GM18520 (cell line): ENCODE measurements around the gene ZNF407.
A peak's percentile ranks its signal among the peaks of the same experiment; 100 is the strongest.

Experiments used
- ATAC-seq: cut with Tn5 transposase; IDR thresholded peaks from one replicate; pipeline ENCODE4 v1.9.1; 2021; ENCODE audit not compliant: unreplicated experiment

ZNF407 gene

DNA sequence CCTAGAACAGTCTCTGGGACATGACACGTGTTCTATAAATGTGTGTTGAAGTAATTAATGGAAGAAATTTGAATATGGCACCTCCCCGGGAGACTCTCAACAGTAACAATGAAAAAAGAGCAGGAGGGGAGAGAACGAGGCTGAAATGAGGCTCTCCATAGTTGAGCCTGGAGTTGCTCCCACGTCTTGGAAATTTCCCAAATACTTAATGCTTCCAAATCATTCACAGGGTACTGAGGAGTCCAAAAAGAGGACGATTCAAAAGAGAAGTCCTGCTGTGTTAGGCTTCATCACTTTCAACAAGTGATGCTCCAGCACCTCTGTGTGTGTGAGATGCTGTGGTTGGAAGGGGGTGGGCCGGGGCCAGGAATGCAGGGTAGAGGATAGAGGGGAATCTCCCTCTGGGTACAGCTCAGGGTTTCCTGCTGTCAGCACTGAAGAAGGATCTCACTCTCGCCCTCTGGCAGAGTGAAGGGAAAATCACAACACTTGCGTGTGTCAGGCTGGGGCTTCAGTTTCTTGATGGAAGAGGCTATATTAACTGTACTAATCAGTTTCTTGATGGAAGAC is 18.1 kb upstream of the ZNF407 start:
- no peak for ATAC-seq

GRCh38 chr18:74582642-74583041 is 15.0 kb upstream of the ZNF407 start:
- no peak for ATAC-seq

GRCh38 chr18:74587441-74587840 is 10.2 kb upstream of the ZNF407 start:
- ATAC-seq, result no peak

- no peak for ATAC-seq
These were observed 8.6 kb upstream of the ZNF407 start for GRCh38 chr18:74589021-74589420.

- ATAC-seq, result no peak
These were observed 7.9 kb upstream of the ZNF407 start for GRCh38 chr18:74589811-74590210.

- no peak for ATAC-seq
These were observed 7.0 kb upstream of the ZNF407 start for GRCh38 chr18:74590671-74591070.

DNA sequence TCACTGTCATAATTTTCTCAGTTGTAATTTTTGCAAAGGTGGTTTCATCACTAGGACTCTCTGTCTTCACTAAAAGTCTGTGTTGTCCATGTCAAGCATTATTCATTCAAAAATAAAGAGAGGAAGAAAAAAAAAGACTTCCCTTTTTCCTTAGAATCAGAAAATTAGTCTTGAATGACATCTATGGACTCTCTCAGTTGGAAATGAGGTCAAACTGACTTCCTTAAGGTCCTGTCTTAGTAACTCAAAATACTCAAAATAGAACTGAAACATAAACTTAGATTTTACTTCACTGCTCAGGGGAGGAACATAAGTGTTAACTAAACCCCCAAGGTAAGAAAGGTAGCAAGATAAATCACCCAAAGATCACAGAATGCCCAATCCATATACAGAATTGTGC is 2.2 kb upstream of the ZNF407 start:
- no peak for ATAC-seq

DNA sequence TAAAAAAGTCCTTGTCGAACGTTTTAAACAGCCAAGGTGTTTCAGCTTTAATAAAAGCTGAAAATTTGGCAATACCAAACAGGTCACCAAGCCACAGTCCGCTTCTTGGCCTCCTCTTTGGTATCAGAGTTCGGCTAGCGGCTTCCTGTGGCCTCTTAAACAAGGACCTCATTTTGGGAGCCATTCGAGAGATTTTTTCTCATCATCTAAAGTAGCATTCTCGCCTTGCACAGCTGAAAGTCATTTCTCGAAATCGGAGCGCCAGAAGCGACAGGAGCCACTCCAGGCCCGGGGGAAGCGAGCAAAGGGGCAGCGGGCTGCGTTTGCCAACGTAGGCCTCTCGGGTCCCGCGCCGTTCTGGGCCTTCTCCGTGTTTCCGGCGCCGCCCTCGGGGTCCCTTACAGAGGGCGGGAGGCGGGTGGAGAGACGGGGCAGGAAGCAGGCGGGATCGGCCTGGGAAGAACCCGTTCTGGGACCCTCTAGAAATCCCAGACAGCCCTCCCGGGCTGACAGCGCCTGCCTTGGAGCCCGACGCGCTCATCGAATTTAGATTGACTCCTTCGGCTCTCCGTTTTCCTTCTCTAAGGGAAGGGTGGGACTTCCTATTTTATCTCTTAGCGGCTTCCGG is 522 bp upstream of the ZNF407 start:
- ATAC-seq, result peak; percentile 17

- ATAC-seq, result peak; percentile 50
These were observed 806 bp downstream of the ZNF407 start for GRCh38 chr18:74598350-74599001.

- no peak for ATAC-seq
These were observed 6.7 kb downstream of the ZNF407 start for GRCh38 chr18:74604361-74604760.

- ATAC-seq, result no peak
These were observed 7.1 kb downstream of the ZNF407 start for GRCh38 chr18:74604774-74605173.

DNA sequence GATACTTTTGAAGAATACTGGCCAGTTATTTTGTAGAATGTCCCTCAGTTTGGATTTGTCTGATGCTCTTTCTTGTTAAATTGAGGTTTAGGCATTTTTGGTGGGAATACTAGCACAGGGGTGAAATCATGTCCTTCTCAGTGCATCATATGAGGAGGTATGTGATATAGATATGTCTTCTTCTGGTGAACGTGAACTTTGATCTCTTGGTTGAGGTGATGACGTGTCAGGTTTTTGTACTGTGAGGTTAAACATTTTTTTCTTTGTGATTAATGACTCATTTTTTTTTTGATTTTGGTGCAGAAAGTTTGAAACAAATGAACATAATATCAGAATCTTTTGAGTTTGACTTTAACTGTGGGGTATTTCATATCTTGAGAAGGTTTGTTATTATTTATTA is 11.0 kb downstream of the ZNF407 start:
- ATAC-seq, result no peak

- ATAC-seq, result no peak
These were observed 11.9 kb downstream of the ZNF407 start for GRCh38 chr18:74609535-74609934.

DNA sequence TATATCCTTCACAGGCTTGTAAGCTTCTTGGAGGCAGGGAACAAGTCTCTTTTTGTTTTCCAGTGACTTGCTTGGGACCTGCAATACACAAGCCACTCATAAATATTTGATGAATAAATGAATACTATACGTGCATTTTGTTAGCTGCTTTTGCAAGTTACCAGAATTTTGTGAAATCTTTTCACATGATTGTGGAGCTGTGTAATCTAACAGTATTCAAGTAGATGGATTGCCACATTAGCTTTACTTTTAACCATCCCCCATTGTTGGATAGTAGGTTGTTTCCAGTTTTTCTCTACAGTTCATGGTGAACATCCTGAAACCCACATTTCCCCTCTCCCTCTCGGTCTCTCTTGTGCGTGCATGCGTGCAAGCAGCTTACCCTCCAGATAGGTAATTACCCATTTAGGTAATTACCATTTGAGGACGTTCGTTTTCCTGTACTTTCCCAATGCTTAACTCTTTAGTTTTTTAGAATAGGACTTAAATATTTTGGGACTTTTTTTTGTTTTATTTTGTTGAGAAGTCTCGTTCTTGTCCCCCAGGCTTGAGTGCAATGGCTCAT is 12.5 kb downstream of the ZNF407 start:
- no peak for ATAC-seq

DNA sequence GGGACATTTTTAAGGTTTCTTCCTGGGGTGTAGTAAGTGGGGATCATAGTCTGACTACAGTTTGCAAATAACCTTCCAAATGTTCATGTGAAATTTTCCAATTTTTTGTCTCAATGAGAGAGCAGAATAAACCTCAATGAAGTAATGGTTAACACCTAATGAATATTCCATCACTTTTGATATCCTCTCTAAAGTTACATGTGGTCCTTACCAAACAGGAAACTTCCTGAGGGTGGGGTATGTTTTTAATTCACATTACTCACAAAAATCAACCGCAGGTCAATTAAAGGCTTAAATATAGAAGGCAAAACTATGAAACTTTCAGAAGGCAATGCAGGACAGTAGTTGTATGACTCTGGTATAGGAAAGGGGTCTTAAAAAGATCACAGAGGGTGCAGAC is 13.2 kb downstream of the ZNF407 start:
- no peak for ATAC-seq

DNA sequence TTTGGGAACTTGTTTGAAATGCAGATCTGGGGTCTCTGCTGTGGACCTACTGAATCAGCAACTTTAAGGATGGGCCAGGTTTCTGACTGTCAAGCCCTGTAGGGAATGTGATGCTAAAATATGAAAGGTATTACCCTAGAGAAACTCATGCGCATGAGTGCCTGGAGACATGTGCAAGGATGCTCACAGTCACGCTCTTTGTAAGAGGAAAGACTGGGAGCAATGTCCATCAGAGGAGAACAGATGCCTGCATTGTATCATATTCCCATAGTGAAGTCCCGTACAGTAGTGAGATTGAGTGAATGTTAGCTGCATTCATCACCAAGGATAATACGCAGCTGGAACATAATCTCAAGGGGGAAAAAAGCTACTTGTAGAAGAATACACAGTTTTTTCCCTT is 14.1 kb downstream of the ZNF407 start:
- no peak for ATAC-seq

- ATAC-seq, result no peak
These were observed 15.7 kb downstream of the ZNF407 start for GRCh38 chr18:74613381-74613780.

DNA sequence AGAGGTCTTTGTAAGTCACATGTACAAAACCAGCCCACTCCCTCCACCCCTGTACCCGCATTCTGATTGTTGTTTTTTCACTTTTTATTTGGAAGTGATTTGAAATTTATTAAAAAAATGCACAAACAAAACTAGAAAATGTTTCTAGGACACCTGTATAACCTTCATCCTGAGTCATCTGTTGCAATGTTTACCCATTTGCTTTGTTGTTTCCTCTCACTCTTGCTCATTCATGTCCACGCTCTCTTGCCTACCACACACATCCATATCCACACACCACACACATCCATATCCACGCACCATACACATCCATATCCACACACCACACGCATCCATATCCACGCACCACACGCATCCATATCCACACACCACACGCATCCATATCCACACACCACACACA is 18.8 kb downstream of the ZNF407 start:
- ATAC-seq, result no peak

GRCh38 chr18:74617486-74617885 is 19.8 kb downstream of the ZNF407 start:
- no peak for ATAC-seq

DNA sequence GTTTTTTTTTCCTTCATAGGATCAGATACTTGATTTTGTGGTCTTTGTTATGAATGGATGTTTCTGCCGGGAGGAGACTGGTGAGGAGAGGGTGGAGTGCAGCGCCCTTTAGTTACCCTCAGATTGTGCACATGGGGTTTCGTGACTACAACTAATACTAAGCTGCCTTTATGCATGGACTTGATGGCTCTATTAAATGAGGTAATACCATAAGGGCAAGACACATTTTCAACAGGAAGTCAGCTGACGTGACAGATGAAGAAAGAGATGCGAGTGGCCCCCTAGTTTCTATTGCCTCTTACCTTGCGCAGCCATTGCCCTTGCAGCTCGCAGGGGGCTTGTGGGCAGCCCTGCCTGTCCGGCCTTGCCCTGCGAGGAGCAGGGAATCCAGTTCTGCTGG is 24.4 kb downstream of the ZNF407 start:
- no peak for ATAC-seq

GRCh38 chr18:74623047-74623816 is 25.6 kb downstream of the ZNF407 start:
- ATAC-seq, result no peak

DNA sequence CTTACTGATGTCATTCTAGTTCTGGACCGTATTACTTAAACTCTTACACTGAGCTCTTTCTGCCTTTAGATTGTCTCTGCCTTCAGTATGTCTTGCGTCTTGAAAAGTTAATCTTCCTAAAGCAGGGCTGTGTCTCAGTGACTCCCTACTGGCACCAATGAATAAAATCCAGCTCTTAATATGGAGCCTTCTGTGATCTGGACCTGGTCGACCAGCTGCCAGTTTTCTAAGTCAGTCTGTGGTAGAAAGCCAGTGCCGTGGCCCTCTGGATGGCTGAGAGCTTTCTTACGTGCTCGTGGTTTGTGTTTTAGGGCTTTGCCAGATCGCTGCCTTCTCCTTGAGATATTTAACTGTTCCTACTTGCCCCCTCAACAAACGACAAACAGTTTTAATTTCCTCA is 26.8 kb downstream of the ZNF407 start:
- no peak for ATAC-seq
